ENCODE data around the gene CEACAM19. TPM values are rescaled to one million over a fixed set of nuclear protein-coding genes. Genes with fewer than 3 reads are reported as not detected.
A peak's percentile ranks its signal among the peaks of the same experiment; 100 is the strongest.
"Not testable (repeated sequence)": the region's sequence is repeated elsewhere in the genome, so short reads cannot be mapped to it uniquely, and the experiment has no call there.

The CEACAM19 gene, protein sequence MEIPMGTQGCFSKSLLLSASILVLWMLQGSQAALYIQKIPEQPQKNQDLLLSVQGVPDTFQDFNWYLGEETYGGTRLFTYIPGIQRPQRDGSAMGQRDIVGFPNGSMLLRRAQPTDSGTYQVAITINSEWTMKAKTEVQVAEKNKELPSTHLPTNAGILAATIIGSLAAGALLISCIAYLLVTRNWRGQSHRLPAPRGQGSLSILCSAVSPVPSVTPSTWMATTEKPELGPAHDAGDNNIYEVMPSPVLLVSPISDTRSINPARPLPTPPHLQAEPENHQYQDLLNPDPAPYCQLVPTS
- polyA plus RNA-seq: 10 to 100 TPM in 3 of 4 donors, 1 to 10 TPM in 1; 4.3 to 53.0 (median 21.6) TPM
- long read RNA-seq, donor 1, partial matches to known transcripts: 5 of 7 reads
- long read RNA-seq, donor 1, other reads (novel, unspliced or antisense): 0 of 7 reads
- long read RNA-seq, donor 2: 0 reads
- long read RNA-seq, donor 3: 0 reads
- long read RNA-seq, donor 4: 0 reads
- long read RNA-seq, donor 5: 0 reads
- long read RNA-seq, donor 6: 0 reads
- long read RNA-seq, donor 7: 0 reads
- long read RNA-seq, donor 8, partial matches to known transcripts: 0 of 1 reads
- long read RNA-seq, donor 8, other reads (novel, unspliced or antisense): 0 of 1 reads
- long read RNA-seq, donor 9: 0 reads
- long read RNA-seq, donor 10, partial matches to known transcripts: 18 of 19 reads
- long read RNA-seq, donor 10, other reads (novel, unspliced or antisense): 0 of 19 reads

GRCh38 chr19:44671400-44671799, at the start of gene CEACAM19:
TSS of gene CEACAM19 (plus strand) at chr19:44671482. CDS start at chr19:44671932, 450 bp downstream.
- H3K4me1 ChIP-seq (ENCODE audit: control insufficient read depth in 3 of 3, insufficient read depth in 2 of 3, low read depth in 1 of 3, low read length in 2 of 3): no peaks in the 10 kb centered on the region
- no peak for DNase-seq
- H3K27ac ChIP-seq (ENCODE audit: low read depth in 1 of 3, low read length in 2 of 3): no peak within 1 kb of the TSS
- no peak for FAIRE-seq
- peaks cover 0 to 47% (median 0%) of the 10 kb centered on the region in 3 donors for H3K36me3 ChIP-seq (ENCODE audit: control insufficient read depth in 3 of 3, insufficient read depth in 2 of 3, low read depth in 1 of 3, low read length in 3 of 3)
- WGBS, 3 donors: 57 to 73% (median 72%) methylated on average over 2 of the region's 2 CpGs
- no peaks in the 10 kb centered on the region for H3K9me3 ChIP-seq (ENCODE audit: control insufficient read depth in 2 of 2, insufficient read depth in 1 of 2, low read depth in 1 of 2, low read length in 1 of 2)
- H3K27me3 ChIP-seq (ENCODE audit: control insufficient read depth in 3 of 3, insufficient read depth in 3 of 3, low read length in 3 of 3): no peaks in the 10 kb centered on the region
- no peak within 1 kb of the TSS for H3K4me3 ChIP-seq (ENCODE audit: low read depth in 1 of 3, low read length in 3 of 3)

DNA sequence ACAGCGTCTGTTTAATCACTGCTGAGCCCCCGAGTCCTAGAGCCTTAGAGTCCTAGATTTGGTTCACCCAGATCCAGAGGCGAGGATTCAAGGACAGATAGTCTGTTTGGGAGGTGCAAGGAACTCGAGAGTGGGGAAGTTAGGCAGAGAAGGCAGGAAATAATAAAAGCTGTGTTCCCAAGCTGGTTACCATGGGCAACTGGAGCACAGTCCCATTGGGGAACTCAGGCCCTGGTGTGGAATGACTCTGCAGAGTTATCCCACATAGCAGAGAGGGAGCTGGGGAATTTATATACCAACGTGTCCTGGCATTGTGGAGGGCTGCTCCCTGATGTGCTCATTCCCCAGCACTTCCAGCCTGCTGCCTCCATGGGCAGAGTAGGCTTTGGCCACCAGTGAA, 48.2 kb upstream of the CEACAM19 start:
- Histone ChIP-seq H3K27ac (ENCODE audit: low read depth in 1 of 3, low read length in 2 of 3) (no peak overlapping the region), H3K4me1 (ENCODE audit: control insufficient read depth in 3 of 3, insufficient read depth in 2 of 3, low read depth in 1 of 3, low read length in 2 of 3) (peaks cover 0 to 7% (median 0%) of the 10 kb centered on the region in 3 donors), H3K36me3 (ENCODE audit: control insufficient read depth in 3 of 3, insufficient read depth in 2 of 3, low read depth in 1 of 3, low read length in 3 of 3) (peaks cover 0 to 67% (median 5%) of the 10 kb centered on the region in 3 donors), H3K9me3 (ENCODE audit: control insufficient read depth in 2 of 2, insufficient read depth in 1 of 2, low read depth in 1 of 2, low read length in 1 of 2) (peaks cover 0 to 6% of the 10 kb centered on the region in 2 donors), H3K4me3 (ENCODE audit: low read depth in 1 of 3, low read length in 3 of 3) (no peak overlapping the region), H3K27me3 (ENCODE audit: control insufficient read depth in 3 of 3, insufficient read depth in 3 of 3, low read length in 3 of 3) (no peaks in the 10 kb centered on the region)
- DNase-seq (no peak), FAIRE-seq (no peak)
- 56 to 64% (median 63%) methylated on average over 5 of the region's 5 CpGs for WGBS, 3 donors

- H3K27ac ChIP-seq (ENCODE audit: low read depth in 1 of 3, low read length in 2 of 3): no peak overlapping the region
- 83 to 95% (median 93%) methylated on average over 4 of the region's 4 CpGs for WGBS, 3 donors
- FAIRE-seq: no peak
- H3K9me3 ChIP-seq (ENCODE audit: control insufficient read depth in 2 of 2, insufficient read depth in 1 of 2, low read depth in 1 of 2, low read length in 1 of 2): peaks cover 0 to 6% of the 10 kb centered on the region in 2 donors
- peaks cover 0 to 67% (median 8%) of the 10 kb centered on the region in 3 donors for H3K36me3 ChIP-seq (ENCODE audit: control insufficient read depth in 3 of 3, insufficient read depth in 2 of 3, low read depth in 1 of 3, low read length in 3 of 3)
- H3K27me3 ChIP-seq (ENCODE audit: control insufficient read depth in 3 of 3, insufficient read depth in 3 of 3, low read length in 3 of 3): no peaks in the 10 kb centered on the region
- DNase-seq: no peak
- H3K4me3 ChIP-seq (ENCODE audit: low read depth in 1 of 3, low read length in 3 of 3): no peak overlapping the region
- H3K4me1 ChIP-seq (ENCODE audit: control insufficient read depth in 3 of 3, insufficient read depth in 2 of 3, low read depth in 1 of 3, low read length in 2 of 3): peaks cover 0 to 7% (median 0%) of the 10 kb centered on the region in 3 donors
Measured at GRCh38 chr19:44623626-44624025, 47.7 kb upstream of the CEACAM19 start.

DNA sequence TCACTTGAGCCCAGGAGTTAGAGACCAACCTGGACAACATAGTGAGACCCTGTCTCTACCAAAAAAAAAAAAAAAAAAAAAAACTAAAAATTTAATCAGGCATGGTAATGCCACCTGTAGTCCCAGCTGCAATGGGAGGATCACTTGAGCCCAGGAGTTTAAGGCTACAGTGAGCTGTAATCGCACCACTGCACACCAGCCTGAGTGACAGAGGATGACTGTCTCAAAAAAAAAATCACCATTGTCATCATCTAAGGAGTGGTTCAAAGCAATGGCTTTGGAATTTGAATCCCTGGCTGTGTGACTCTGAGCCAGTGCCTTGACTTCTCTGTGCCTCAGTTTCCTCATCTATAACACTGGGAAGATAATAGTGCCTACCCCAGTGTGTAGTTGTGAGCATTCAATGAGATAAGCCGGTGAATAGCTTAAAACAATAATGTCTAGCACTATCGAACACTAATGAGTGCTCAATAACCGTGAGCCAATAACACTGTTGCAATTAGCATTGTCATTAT, 46.4 kb upstream of the CEACAM19 start:
- H3K27me3 ChIP-seq (ENCODE audit: control insufficient read depth in 3 of 3, insufficient read depth in 3 of 3, low read length in 3 of 3): no peaks in the 10 kb centered on the region

GRCh38 chr19:44625637-44626036, 45.6 kb upstream of the CEACAM19 start:
- not testable (repeated sequence) for FAIRE-seq; H3K4me3 ChIP-seq (ENCODE audit: low read depth in 1 of 3, low read length in 3 of 3); DNase-seq; H3K4me1 ChIP-seq (ENCODE audit: control insufficient read depth in 3 of 3, insufficient read depth in 2 of 3, low read depth in 1 of 3, low read length in 2 of 3); H3K9me3 ChIP-seq (ENCODE audit: control insufficient read depth in 2 of 2, insufficient read depth in 1 of 2, low read depth in 1 of 2, low read length in 1 of 2); H3K27ac ChIP-seq (ENCODE audit: low read depth in 1 of 3, low read length in 2 of 3); H3K27me3 ChIP-seq (ENCODE audit: control insufficient read depth in 3 of 3, insufficient read depth in 3 of 3, low read length in 3 of 3)
- peaks cover 0 to 76% (median 8%) of the 10 kb centered on the region in 3 donors for H3K36me3 ChIP-seq (ENCODE audit: control insufficient read depth in 3 of 3, insufficient read depth in 2 of 3, low read depth in 1 of 3, low read length in 3 of 3)
- 82 to 93% (median 86%) methylated on average over 4 of the region's 4 CpGs for WGBS, 3 donors

More for the DNA sequence above, 46.4 kb upstream of the CEACAM19 start:
- 96 to 98% (median 98%) methylated on average over 4 of the region's 4 CpGs for WGBS, 3 donors
- Histone ChIP-seq H3K4me1 (ENCODE audit: control insufficient read depth in 3 of 3, insufficient read depth in 2 of 3, low read depth in 1 of 3, low read length in 2 of 3) (peaks cover 0 to 7% (median 0%) of the 10 kb centered on the region in 3 donors), H3K27ac (ENCODE audit: low read depth in 1 of 3, low read length in 2 of 3) (no peak overlapping the region), H3K4me3 (ENCODE audit: low read depth in 1 of 3, low read length in 3 of 3) (no peak overlapping the region), H3K9me3 (ENCODE audit: control insufficient read depth in 2 of 2, insufficient read depth in 1 of 2, low read depth in 1 of 2, low read length in 1 of 2) (peaks cover 0 to 3% of the 10 kb centered on the region in 2 donors), H3K36me3 (ENCODE audit: control insufficient read depth in 3 of 3, insufficient read depth in 2 of 3, low read depth in 1 of 3, low read length in 3 of 3) (peaks cover 0 to 72% (median 8%) of the 10 kb centered on the region in 3 donors)
- DNase-seq (no peak), FAIRE-seq (no peak)

DNA sequence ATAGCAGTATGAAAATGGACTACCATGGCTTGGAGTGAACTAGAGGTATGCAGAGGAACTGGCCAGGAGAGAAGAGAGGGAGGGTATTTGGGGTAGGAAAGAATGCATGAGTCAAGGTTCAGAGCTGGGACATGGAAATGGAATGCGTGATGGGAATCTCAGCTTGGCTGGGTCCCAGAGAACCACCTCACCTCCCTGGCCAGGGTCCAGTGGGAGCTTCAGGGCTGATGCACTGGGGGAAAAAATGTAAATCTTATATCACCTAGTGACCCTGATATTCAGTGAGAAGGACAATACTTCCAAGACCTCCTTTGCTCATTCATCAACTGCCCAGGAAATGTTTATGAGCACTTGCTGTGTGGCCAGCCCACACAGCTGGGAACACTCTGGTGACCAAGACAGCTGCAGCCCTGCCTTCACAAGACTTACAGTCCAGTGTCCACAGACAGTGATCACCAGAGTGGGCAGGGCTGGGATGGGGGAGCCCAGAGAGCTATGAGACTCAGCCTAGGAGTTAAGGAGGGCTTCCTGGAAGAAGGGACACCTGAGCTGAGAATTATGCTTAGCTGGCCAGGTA, 45.1 kb upstream of the CEACAM19 start:
- H3K36me3 ChIP-seq (ENCODE audit: control insufficient read depth in 3 of 3, insufficient read depth in 2 of 3, low read depth in 1 of 3, low read length in 3 of 3): peaks cover 0 to 75% (median 8%) of the 10 kb centered on the region in 3 donors
- FAIRE-seq (no peak), DNase-seq (peak in 1 of 2 donors; percentile 17)
- WGBS, 3 donors: 25 to 63% (median 31%) methylated on average over 1 of the region's 1 CpG
- no peak overlapping the region for H3K4me3 ChIP-seq (ENCODE audit: low read depth in 1 of 3, low read length in 3 of 3)
- peaks cover 0 to 4% (median 0%) of the 10 kb centered on the region in 3 donors for H3K4me1 ChIP-seq (ENCODE audit: control insufficient read depth in 3 of 3, insufficient read depth in 2 of 3, low read depth in 1 of 3, low read length in 2 of 3)
- H3K9me3 ChIP-seq (ENCODE audit: control insufficient read depth in 2 of 2, insufficient read depth in 1 of 2, low read depth in 1 of 2, low read length in 1 of 2): peaks cover 0 to 3% of the 10 kb centered on the region in 2 donors
- no peak overlapping the region for H3K27ac ChIP-seq (ENCODE audit: low read depth in 1 of 3, low read length in 2 of 3)
- H3K27me3 ChIP-seq (ENCODE audit: control insufficient read depth in 3 of 3, insufficient read depth in 3 of 3, low read length in 3 of 3): no peaks in the 10 kb centered on the region

GRCh38 chr19:44627631-44628030, 43.7 kb upstream of the CEACAM19 start:
- peaks cover 0 to 3% (median 0%) of the 10 kb centered on the region in 3 donors for H3K4me1 ChIP-seq (ENCODE audit: control insufficient read depth in 3 of 3, insufficient read depth in 2 of 3, low read depth in 1 of 3, low read length in 2 of 3)
- WGBS, 3 donors: 95 to 97% (median 96%) methylated on average over 4 of the region's 4 CpGs
- H3K36me3 ChIP-seq (ENCODE audit: control insufficient read depth in 3 of 3, insufficient read depth in 2 of 3, low read depth in 1 of 3, low read length in 3 of 3): peaks cover 0 to 78% (median 8%) of the 10 kb centered on the region in 3 donors
- H3K27ac ChIP-seq (ENCODE audit: low read depth in 1 of 3, low read length in 2 of 3): no peak overlapping the region
- no peaks in the 10 kb centered on the region for H3K27me3 ChIP-seq (ENCODE audit: control insufficient read depth in 3 of 3, insufficient read depth in 3 of 3, low read length in 3 of 3)
- no peak for FAIRE-seq
- no peak for DNase-seq
- H3K4me3 ChIP-seq (ENCODE audit: low read depth in 1 of 3, low read length in 3 of 3): no peak overlapping the region
- peaks cover 0 to 3% of the 10 kb centered on the region in 2 donors for H3K9me3 ChIP-seq (ENCODE audit: control insufficient read depth in 2 of 2, insufficient read depth in 1 of 2, low read depth in 1 of 2, low read length in 1 of 2)

DNA sequence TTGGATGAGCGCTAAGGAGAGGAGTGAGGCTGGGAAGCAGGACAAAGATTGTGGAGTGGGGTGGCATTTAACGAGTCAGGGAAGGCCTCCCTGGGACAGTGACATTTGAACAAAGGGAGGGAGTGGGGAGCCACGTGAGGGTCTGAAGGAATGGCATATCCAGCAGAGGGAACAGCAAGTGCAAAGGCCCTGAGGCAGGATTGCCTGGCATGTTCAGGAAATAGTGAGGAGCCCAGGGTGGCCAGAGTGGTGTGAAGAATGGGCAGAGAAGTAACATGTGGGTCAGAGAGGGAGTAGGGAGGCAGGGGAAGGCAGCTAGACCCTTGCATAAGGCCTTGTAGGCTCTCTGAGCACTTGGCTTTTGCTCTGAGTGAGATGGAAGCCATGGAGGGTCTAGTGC, 42.5 kb upstream of the CEACAM19 start:
- no peaks in the 10 kb centered on the region for H3K27me3 ChIP-seq (ENCODE audit: control insufficient read depth in 3 of 3, insufficient read depth in 3 of 3, low read length in 3 of 3)
- H3K36me3 ChIP-seq (ENCODE audit: control insufficient read depth in 3 of 3, insufficient read depth in 2 of 3, low read depth in 1 of 3, low read length in 3 of 3): peaks cover 0 to 68% (median 8%) of the 10 kb centered on the region in 3 donors
- DNase-seq (no peak), FAIRE-seq (no peak)
- 79 to 87% (median 85%) methylated on average over 3 of the region's 3 CpGs for WGBS, 3 donors
- peaks cover 0 to 3% (median 0%) of the 10 kb centered on the region in 3 donors for H3K4me1 ChIP-seq (ENCODE audit: control insufficient read depth in 3 of 3, insufficient read depth in 2 of 3, low read depth in 1 of 3, low read length in 2 of 3)
- peaks cover 0 to 3% of the 10 kb centered on the region in 2 donors for H3K9me3 ChIP-seq (ENCODE audit: control insufficient read depth in 2 of 2, insufficient read depth in 1 of 2, low read depth in 1 of 2, low read length in 1 of 2)
- no peak overlapping the region for H3K27ac ChIP-seq (ENCODE audit: low read depth in 1 of 3, low read length in 2 of 3)
- no peak overlapping the region for H3K4me3 ChIP-seq (ENCODE audit: low read depth in 1 of 3, low read length in 3 of 3)
